ENCODE data around the gene ANTXR1.

The ANTXR1 gene

GRCh38 chr2:69181806-69182427, 168.9 kb downstream of the ANTXR1 start:
- DNase-seq (ENCODE audit: low read depth): no peak

DNA sequence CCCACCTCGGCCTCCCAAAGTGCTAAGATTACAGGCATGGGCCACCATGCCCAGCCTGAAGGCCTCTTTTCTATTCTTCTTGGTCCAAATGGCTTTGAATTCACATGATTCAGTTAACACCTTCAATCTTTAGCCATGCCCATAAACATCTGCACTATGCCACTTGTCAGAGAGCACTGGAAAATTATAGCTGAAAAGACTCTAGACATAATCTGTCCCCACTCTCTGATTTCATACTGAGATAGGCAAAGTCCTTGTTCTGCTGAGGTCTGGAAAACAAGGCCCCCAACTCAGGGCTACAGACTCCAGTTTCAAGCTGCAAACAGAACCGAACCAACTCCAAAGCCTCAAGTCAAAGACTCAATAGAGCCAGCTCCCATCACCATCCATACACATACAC, 170.7 kb downstream of the ANTXR1 start:
- DNase-seq (ENCODE audit: low read depth): no peak

DNA sequence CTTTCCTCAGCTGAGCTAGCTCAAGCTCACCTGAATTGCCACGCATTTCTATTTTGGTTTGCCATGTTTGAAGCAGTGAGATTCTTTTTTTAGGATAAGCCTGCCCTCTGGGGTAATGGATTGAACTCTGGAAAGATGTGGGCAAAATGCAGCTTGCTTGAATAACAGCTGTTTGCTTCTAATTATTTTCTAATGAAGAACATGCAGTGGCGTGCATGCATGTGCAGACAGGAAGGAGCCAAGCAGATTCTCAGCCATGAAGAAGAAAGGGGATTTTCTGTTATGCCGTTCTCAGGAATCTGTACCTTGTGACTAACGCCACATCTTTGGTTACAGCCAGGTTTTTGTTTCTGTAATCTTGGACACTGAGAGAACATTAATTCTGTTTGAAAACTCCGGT, 171.2 kb downstream of the ANTXR1 start:
- DNase-seq (ENCODE audit: low read depth): no peak

DNA sequence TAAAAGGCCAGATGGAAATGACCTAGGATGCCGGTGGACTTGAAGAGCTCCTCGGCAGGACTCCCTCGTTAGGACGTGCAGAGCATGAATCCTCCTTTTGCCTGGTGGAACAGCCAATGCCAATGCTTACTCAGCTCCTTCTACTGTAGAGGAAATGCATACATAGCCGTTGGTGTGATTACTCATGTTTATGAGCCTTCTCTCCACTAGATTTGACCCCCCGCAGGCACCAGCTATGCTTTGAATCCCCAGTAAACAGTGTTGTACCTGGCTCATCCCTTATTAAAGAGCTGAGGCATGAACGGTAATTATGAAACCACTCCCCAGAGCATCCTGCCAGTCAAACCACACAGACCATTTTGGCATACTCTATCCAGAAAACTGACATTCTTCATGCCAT, 172.8 kb downstream of the ANTXR1 start:
- no peak for DNase-seq (ENCODE audit: low read depth)

GRCh38 chr2:69186614-69187013, 173.6 kb downstream of the ANTXR1 start:
- no peak for DNase-seq (ENCODE audit: low read depth)

DNA sequence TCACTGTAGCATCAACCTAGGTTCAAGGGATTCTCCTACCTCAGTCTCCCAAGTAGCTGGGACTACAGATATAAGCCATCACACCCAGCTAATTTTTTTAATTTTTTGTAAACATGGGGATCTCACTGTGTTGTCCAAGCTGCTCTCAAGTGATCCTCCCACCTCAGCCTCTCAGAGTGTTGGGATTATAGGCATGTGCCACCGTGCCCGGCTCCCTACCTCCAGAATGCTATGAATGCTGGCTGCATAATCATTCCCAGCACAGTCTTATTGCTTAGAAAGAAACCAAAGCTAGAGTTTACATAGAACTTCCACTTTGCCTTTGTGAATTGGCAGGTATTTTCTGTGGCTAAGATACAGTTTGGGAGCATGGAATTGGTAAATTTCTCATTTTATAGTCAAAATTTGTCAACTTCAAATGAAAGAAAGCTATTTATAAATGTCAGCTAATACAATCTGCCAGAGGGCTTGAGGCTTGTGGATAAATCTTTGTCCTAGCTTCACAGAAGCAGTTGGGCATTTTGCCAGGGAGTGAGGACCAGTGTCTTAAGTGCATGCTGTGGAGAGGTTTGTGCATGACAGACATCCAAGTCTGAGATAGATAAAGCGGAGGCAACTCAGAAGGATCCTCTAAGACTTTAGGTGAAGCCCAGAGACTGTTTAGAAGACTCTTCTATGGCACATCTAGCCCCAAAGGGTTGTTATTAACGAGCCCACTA, 175.4 kb downstream of the ANTXR1 start:
- no peak for DNase-seq (ENCODE audit: low read depth)

DNA sequence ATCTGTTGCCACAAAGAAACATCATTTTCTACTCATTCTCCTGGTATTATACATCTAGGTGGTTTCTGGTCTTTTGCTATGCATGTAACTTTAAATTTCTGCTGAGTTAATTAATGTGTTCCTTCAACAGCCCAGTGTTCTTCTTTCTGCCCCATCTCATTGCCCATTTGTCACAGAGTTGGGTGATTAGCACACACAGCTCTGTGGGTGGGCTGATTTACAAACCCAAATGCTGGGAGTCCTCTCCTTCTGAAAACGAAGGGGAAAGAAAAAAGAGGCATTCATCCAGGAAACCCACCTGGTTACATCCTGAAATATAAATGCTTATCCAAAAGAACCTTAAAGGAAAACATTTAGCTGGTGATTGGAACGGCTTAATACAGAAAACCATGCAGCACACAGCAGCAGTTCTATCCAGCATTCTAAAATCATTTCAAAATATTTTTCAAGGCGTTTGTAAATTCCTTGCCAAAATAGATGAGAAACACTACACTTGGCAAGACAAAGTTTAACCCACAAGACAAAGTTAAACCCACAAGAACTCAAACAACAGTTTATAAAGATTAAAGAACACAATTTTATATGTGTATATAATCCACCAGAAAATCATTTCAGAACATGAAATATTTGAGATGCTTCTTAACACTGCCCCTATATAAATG, 177.9 kb downstream of the ANTXR1 start:
- no peak for DNase-seq (ENCODE audit: low read depth)

- no peak for DNase-seq (ENCODE audit: low read depth)
Observed at GRCh38 chr2:69191634-69192033, 178.7 kb downstream of the ANTXR1 start.

DNA sequence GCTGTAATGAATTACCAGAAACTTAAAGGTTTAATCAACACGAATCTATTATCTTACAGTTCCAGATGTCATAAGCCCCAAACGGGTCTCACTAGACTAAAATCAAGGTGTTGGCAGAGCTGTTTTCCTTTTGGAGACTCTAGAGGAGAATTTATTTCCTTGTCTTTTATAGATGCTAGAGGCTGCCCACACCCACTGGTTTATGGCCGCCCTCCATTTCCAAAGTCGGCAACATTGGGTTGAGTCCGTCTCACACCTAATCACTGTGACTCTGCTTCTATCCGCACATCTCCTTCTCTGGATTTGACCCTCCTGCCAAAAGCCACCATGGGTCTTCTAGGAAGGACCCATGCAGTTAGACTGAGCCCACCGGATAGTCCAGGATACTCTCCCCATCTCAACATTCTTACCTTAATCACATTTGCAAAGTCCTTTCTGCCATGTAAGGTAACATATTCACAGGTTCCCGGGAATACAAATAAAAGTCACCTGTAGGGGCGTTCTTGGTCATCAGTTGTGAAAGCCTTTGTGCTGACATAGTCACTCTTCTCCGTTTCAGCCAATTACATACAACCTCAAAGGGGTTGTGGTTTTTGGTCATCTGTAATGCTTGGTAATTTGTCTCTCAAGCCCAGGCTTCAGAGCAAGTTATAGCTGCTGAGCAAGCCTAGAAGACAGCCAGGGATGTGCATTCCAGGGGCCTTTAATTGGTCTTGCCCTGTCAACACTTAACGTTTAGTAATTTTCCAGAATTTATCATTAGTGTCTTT, 179.4 kb downstream of the ANTXR1 start:
- DNase-seq (ENCODE audit: low read depth): no peak

- DNase-seq (ENCODE audit: low read depth): no peak
Observed at GRCh38 chr2:69195706-69196105, 182.7 kb downstream of the ANTXR1 start.

- no peak for DNase-seq (ENCODE audit: low read depth)
Observed at GRCh38 chr2:69196327-69197117, 183.5 kb downstream of the ANTXR1 start.

GRCh38 chr2:69200107-69200520, 187.1 kb downstream of the ANTXR1 start:
- DNase-seq (ENCODE audit: low read depth): no peak

DNA sequence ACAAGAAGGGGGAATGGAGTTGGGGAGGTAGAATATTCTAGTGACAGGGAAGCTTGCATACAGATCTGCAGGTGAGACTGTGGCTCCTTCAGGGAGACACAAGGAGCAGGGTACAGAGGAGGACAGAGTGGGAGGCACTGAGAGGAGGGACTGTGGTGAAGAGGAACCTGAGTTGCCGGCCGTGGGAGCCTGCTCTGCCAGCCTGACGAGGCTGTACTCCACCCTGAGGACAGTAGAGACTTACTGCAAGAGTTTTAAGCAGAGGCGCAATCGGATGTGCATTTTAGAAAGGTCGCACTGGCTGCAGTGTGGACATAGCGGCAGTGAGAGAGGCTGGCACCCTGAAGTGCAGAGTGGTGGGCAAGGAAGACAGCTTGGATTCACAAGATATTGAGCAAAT, 188.3 kb downstream of the ANTXR1 start:
- DNase-seq (ENCODE audit: low read depth): no peak

GRCh38 chr2:69202327-69202726, 189.3 kb downstream of the ANTXR1 start:
- no peak for DNase-seq (ENCODE audit: low read depth)

- DNase-seq (ENCODE audit: low read depth): no peak
Observed at GRCh38 chr2:69203166-69203985, 190.4 kb downstream of the ANTXR1 start.

DNA sequence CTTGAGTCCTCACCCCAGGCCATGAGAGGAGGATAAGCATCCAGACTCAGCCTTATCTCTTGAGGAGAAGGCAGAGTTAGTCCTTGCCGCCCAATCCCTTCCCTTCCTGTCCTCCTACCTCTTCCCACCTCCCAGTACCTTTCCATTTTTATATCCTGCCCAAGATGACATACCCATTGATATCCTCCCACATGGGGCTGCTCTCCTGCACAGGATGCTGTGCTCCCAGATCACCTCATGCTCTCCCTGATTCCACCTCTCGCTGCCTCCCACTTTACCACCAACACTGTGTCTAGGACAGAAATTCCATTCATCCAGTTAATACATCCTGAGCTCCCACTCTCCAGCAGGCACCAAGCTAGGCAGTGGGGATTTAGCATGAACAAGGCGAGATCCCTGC, 191.7 kb downstream of the ANTXR1 start:
- DNase-seq (ENCODE audit: low read depth): no peak

DNA sequence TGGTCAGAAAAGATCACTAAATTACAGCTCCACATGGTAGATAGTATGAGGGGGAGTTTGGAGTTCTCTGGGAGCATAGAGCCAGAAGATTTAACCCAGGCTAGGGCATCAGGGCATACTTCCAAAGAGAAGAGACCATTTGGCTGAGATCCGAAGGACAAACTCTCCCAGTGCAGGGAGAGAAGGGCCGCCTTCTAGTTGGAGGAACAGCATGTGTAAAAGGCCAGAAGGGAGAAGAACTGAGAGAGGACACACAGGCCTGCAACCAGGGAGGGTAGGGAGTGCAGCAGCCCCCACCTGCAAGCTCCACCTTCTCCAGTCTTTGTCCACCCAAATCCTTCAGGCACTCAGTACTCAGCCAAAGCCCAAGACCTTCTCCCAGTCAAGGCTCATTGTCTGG, 192.1 kb downstream of the ANTXR1 start:
- DNase-seq (ENCODE audit: low read depth): no peak

DNA sequence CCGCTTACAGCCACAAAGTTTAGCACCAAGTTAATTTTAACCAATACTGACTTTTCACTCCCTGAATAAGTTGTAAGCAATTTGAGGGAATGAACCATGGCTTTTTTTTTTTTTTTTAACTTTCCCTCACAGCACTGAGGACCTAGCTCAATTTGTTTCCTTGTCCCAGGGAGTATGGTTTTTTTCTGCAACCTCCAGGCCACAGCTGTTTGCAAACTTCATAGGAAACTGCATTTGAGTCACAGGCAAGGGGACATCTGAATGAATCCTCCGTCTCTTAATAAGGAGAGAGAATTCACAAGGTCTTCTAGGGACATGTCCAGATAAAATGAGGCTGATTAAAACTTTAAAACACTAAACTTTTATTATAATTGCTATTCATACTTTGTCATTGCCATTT, 192.5 kb downstream of the ANTXR1 start:
- DNase-seq (ENCODE audit: low read depth): no peak

- no peak for DNase-seq (ENCODE audit: low read depth)
Observed at GRCh38 chr2:69208023-69208595, 195.1 kb downstream of the ANTXR1 start.

DNA sequence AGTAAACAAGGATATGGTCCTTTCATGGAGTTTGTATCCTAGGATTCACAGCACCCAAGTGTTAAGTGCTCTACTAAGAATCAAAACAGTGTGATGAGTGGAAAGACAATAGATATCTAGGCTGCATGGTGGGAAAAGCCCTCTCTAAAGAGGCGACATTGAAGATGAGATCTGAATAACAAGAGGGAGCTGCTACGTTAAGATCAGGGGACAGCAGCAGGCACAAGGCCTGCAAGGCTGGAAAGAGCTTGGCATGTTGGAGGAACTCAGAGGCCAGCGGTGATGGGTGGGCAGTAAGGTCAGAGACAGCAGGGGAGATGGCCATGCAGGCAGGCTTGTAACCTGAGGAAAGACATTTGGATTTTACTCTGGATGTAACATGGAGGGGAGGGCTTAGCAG, 196.5 kb downstream of the ANTXR1 start:
- no peak for DNase-seq (ENCODE audit: low read depth)

DNA sequence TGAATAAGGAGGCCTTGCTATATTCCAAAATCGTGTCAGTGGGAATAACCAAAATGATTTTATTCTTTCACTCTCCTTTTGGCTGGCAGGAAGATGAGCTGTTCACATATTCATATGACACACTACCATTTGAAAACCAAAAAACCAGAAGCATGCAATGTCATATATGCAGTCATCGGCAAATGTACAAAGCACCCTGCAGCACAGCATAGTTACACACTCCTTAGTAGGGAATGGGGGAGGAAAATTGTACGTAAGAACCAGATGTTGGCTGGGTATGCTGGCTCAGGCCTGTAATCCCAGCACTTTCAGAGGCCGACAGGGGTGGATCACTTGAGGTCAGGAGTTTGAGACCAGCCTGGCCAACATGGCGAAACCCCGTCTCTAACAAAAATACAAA, 197.4 kb downstream of the ANTXR1 start:
- no peak for DNase-seq (ENCODE audit: low read depth)

Data from stimulated activated CD8-positive, alpha-beta memory T cell treated with anti-CD3 and anti-CD28 coated beads, Interleukin-12 subunit alpha, Interleukin-12 subunit beta, amount 100 ng/mL, for 1 hour (primary cell).